LNCAP (cell line): ENCODE data around the gene TOP2A.

Experiments used
- CTCF ChIP-seq: fragments of 450-650 bp; IDR thresholded peaks from 2 replicates; pipeline ENCODE4 v1.5.1; 2017; ENCODE audit warnings: mild to moderate bottlenecking

The TOP2A gene

GRCh38 chr17:40450175-40450574 is 32.5 kb upstream of the TOP2A start:
- TF ChIP-seq CTCF: peak; percentile 65

- TF ChIP-seq CTCF: no peak
These were observed 31.1 kb upstream of the TOP2A start for GRCh38 chr17:40448639-40449261.

- TF ChIP-seq CTCF: no peak
These were observed 30.5 kb upstream of the TOP2A start for GRCh38 chr17:40448213-40448638.

GRCh38 chr17:40447806-40448205 is 30.1 kb upstream of the TOP2A start:
- TF ChIP-seq CTCF: no peak

- no peak for TF ChIP-seq CTCF
These were observed 29.5 kb upstream of the TOP2A start for GRCh38 chr17:40447148-40447644.

- TF ChIP-seq CTCF: no peak
These were observed 28.2 kb upstream of the TOP2A start for GRCh38 chr17:40445751-40446468.

- TF ChIP-seq CTCF: no peak
These were observed 26.5 kb upstream of the TOP2A start for GRCh38 chr17:40443988-40444899.
